Measurements from ENCODE around the gene ARID3C.

The ARID3C gene

GRCh38 chr9:34634551-34635248, 5.8 kb upstream of the ARID3C start:
- TF ChIP-seq CTCF (IDR thresholded peaks at IDR 0.05; ENCODE audit: extremely low read depth, missing control alignments), result no peak
- DNase-seq (ENCODE audit: low spot score), result no peak

DNA sequence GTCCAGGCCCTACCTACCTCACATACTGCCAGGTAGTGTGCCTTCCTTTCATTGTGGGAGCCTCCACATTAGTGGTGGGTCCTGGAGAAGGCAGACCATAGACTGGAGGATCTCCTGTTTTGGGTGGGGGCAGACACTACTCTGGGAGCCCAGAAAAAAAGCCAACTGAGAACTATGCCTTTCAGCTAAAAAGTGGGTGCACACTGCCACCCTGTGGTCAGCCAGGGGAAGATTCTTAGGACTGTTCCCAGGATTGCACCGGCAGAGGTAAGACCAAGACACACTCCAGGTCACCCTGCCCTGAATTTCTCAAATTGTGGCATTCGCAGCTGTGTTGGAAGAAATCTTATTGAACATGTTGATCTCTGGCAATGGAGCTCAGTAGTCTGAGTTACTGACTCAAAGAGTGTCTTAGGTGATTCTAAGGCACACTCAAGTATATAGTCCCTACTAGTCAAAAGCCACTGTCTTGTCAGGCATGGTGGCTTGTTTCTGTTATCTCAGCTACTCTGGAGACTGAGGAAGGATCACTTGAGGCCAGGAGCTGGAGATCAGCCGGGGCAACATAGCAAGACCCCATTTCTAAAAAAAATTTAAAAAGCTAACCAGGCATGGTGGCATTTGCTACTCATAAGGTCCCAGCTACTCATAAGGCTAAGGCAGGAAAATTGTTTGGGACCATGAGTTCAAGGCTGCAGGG, 5.1 kb upstream of the ARID3C start:
- DNase-seq (ENCODE audit: low spot score), result peak; percentile 85
- TF ChIP-seq CTCF (IDR thresholded peaks at IDR 0.05; ENCODE audit: extremely low read depth, missing control alignments), result peak; percentile 86

GRCh38 chr9:34633166-34633565, 4.3 kb upstream of the ARID3C start:
- TF ChIP-seq CTCF (IDR thresholded peaks at IDR 0.05; ENCODE audit: extremely low read depth, missing control alignments), result no peak

GRCh38 chr9:34630402-34631154, 1.7 kb upstream of the ARID3C start:
- no peak for DNase-seq (ENCODE audit: low spot score)
- TF ChIP-seq CTCF (IDR thresholded peaks at IDR 0.05; ENCODE audit: extremely low read depth, missing control alignments), result no peak

More at GRCh38 chr9:34633166-34633565, 4.3 kb upstream of the ARID3C start:
- no peak for DNase-seq (ENCODE audit: low spot score)

- TF ChIP-seq CTCF (IDR thresholded peaks at IDR 0.05; ENCODE audit: extremely low read depth, missing control alignments), result no peak
- no peak for DNase-seq (ENCODE audit: low spot score)
Measured at GRCh38 chr9:34629491-34629808, 584 bp upstream of the ARID3C start.

DNA sequence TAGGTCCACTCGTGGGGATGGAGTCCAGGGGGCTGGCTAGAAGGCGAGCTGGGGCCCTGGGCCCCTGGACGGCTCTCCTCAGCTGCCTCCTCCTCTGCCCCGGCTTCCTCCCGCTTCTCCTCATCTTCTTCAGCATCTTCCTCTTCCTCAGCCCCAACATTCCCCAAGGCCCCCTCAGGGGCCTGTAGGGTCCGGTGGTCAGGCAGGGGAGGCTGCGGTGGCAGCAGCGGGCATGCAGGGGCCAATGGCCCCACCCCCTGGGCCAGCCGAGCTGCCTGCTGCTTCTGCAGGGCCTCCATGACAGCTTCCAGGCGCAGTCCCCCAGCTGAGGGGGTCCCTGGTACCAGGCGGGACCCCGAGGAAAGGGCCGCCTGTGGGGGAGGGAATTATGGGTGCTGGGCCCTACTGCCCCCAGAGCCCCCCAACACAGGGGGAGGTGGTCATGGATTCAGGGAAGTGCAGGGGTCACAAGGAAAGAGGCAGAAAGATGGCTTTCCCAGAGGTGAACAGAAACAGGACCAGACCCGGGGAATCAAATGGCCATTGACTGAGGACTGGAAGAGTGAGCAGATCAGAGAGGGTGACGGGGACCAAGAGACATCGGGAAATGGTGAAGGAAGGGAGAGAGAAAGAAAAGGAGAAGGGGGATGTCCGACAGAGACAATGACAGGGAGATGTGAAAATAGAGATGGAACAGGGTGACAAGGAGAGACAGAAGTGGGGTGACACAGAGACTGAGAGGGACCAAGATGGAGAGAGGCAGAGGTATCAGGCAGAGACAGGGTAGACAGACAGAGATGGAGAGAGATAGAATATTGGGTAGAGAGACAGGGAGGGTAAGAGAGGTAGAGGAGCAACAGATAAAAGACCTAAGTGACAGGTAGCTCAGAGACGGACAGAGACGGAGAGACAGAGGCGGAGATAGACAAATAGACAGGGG, 880 bp downstream of the ARID3C start:
- no peak for TF ChIP-seq CTCF (IDR thresholded peaks at IDR 0.05; ENCODE audit: extremely low read depth, missing control alignments)
- no peak for DNase-seq (ENCODE audit: low spot score)

All from GM20000 (cell line).